Femur (tissue), 1 donor: Measurements from ENCODE around the gene CYP26A1.

Experiments used
- DNase-seq: peaks from one replicate; pipeline ENCODE4 v3.0.0-alpha.2; 2017

The CYP26A1 gene, protein sequence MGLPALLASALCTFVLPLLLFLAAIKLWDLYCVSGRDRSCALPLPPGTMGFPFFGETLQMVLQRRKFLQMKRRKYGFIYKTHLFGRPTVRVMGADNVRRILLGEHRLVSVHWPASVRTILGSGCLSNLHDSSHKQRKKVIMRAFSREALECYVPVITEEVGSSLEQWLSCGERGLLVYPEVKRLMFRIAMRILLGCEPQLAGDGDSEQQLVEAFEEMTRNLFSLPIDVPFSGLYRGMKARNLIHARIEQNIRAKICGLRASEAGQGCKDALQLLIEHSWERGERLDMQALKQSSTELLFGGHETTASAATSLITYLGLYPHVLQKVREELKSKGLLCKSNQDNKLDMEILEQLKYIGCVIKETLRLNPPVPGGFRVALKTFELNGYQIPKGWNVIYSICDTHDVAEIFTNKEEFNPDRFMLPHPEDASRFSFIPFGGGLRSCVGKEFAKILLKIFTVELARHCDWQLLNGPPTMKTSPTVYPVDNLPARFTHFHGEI

DNA sequence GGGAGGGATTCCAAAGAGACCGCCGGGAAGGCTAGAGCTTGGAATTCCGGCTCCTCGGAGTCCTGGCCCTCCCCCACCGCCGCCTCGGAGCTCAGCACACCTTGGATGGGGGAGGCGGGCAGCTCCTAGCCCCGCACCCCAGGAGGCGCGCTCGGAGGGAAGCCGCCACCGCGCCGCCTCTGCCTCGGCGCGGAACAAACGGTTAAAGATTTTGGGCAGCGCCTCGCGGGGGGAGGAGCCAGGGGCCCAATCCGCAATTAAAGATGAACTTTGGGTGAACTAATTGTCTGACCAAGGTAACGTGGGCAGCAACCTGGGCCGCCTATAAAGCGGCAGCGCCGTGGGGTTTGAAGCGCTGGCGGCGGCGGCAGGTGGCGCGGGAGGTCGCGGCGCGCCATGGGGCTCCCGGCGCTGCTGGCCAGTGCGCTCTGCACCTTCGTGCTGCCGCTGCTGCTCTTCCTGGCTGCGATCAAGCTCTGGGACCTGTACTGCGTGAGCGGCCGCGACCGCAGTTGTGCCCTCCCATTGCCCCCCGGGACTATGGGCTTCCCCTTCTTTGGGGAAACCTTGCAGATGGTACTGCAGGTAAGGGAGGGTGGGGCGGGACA, at the start of gene CYP26A1:
Gene CYP26A1, plus strand, starts transcription at position 355 of the 608 bp plus-strand sequence. Its CDS starts 42 bp downstream, at position 397.
- DNase-seq, result no peak

GRCh38 chr10:93026072-93026471, 47.6 kb upstream of the CYP26A1 start:
- no peak for DNase-seq

GRCh38 chr10:93027508-93027907, 46.2 kb upstream of the CYP26A1 start:
- no peak for DNase-seq

DNA sequence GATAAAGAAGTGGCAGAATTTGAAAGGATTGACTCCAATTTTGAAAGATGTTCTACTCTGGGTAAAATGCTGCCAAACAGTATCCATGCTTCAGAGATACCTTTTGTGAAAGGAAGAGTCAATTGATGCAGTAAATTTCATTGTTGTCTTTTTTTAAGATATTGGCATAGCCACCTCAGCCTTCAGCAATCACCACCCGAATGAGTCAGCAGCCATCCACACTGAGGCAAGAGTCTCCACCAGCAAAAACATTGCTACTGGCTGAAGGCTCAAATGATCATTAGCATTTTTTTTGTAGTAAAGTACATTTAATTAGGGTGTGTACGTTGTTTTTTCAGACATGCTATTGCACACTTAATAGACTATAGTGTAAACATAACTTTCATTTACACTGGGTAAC, 44.8 kb upstream of the CYP26A1 start:
- no peak for DNase-seq

GRCh38 chr10:93030409-93030808, 43.3 kb upstream of the CYP26A1 start:
- DNase-seq, result no peak

DNA sequence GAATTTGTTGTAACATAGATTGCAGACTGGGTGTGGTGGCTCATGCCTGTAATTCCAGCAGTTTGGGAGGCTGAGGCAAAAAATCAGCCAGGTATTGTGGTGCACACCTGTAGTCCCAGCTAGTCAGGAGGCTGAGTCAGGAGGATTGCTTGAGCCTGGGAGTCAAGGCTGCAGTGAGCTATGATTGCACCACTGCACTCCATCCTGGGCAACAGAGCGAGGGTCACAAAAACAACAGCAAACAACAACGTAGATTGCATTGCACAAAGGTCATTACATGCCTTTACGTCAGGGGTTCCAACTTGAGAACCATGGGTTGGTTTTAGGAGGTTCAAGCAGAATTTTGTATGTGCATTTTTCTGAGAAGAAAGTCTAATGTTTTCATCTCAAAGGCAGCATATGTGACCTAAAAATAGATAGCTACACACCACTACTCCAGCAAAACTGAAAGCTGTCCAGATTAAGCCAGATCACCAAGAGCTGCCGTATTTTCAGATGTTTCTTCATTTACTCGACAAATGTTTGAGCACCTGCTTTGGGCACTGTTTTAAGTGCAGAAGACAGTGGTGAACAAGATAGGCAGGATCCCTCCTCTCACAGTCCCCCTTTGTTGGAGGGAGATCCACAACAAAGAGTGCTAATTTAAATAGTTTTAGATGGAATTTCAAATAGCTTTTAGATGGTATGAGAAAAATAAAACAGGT, 41.4 kb upstream of the CYP26A1 start:
- DNase-seq, result no peak

DNA sequence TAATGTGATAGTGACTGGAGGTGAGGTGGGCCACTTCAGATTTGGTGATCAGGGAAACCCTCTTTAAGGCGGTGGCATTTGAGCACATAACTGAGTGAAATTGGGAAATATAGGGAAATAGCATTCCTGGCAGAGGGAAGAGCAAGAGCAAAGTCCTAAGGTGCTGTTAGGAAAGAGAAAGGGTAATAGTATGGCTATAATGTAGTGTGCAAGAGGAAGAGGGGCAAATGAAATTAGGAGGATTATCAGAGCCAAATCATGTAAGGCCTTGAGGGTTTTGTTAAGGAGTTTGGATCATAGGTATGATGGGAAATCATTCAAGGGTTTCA, 40.9 kb upstream of the CYP26A1 start:
- DNase-seq, result no peak

DNA sequence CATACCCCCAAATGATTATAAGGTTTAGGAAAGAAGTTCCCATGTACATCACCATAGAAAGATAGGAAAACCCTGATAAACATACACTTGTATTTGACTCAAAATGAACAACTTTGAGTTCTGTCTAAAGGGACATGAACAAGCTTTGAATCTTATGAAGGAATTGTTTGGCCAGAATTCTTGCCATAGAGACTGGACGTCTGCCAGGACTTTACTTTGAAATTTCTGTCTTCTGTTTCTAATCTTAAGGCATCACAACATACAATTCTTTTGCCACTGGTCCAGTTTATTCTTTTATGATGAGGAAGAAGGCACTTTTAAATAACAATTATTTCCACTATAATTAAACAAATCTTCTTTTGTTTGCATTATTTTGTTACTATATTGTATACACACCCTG, 39.3 kb upstream of the CYP26A1 start:
- DNase-seq, result no peak

GRCh38 chr10:93039110-93039509, 34.6 kb upstream of the CYP26A1 start:
- DNase-seq, result no peak

DNA sequence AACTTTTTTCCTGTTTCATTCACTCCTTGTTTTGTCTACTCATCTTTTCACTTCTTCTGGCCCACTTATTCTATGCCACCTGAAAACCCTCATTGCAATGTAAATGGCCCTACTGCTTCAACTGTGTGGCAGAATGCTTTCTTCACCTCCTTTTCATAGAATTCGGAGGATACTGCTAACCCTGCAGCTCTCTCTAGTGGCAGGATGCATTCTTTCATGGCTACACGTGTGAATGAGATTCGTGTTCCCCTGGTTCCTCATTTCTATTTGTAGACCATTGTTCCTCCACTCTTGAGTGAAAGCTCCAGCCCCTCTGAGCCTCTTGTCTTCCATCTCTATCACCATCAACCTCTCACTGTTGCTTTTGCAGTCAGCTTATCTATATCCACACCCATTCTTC, 34.0 kb upstream of the CYP26A1 start:
- no peak for DNase-seq

DNA sequence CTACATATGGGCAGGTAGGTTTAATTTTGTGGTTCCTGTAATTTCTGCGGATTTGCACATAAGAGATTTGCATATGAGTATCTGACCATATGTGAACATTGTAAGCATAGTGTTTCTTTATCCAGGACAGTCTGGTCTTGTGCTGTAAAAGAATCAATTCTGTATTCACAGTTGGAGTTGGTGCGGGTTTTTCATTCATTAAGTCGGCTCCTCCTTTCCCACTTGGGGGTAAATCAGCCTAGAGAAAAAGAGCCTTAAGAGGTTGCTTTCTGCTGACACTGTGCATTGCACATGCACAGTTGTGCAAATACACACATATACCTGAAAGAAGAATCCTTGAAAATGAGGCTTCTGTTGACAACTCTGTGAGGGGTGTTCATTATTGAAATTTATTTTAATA, 19.2 kb upstream of the CYP26A1 start:
- DNase-seq, result no peak

DNA sequence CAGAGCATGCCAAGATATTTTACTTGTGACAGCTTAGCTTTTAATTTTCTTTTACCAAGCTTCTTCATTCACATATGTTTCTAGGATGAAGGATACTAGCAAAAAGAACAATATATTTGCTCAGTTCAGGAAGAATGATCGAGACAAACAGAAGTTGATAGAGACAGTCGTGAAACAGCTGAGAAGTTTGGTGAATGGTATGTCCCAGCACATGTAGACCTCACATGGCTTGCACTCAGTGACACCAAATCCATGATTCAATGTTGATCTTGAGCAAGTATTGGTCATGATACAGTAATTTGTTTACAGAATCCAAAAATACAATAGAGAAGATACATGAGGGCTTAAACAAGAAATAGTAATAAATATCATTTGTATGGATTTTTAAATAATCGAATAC, 15.6 kb upstream of the CYP26A1 start:
- DNase-seq, result no peak

DNA sequence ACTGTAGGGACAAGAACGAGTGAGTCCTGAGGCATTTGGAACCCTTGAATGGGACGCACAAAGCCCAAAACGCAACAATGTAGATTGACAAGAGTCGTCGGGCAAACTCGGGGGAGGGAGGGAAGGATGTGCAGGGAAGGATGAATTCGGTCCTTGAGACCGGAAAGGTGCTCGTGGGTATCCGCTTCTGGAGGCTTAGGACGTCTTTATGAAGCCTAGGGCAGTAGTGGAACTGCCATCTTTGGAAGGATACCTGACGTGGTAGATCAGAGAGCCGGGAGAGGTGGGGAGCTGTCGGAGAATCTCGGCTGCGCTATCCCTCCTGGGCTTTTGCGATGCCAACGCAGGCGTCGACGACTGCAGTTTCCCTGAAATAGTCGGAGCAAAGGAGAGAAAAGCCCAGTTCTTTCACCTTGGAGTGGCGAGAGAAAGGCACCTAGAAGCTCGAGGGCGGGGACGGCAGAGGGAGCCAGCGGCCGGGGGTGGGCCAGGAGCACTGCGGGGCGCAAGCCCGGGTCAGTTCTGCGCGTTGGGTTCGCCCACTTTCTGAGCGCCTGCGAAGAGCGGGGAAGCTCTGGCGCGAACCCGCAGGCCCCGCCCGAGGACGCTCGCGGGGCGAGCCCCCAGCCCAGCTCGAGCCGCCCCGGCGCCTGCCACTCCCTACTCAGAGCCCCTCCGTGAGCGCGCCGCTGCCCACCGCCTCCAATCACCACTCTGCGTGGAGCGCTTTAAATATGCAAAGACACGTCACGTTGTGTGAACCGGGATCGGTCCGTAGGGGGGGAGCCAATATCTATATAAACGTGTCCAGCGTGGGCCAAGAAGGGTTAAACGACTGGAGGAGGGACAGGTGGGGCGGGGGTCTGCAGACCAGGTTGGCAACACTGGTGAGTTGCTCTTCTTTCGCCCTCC, 13.5 kb upstream of the CYP26A1 start, which contains the start of gene CYP26C1:
Gene CYP26C1, plus strand, starts transcription at position 824 of the 912 bp plus-strand sequence. CDS start 466 bp downstream, outside the sequence.
- no peak for DNase-seq

DNA sequence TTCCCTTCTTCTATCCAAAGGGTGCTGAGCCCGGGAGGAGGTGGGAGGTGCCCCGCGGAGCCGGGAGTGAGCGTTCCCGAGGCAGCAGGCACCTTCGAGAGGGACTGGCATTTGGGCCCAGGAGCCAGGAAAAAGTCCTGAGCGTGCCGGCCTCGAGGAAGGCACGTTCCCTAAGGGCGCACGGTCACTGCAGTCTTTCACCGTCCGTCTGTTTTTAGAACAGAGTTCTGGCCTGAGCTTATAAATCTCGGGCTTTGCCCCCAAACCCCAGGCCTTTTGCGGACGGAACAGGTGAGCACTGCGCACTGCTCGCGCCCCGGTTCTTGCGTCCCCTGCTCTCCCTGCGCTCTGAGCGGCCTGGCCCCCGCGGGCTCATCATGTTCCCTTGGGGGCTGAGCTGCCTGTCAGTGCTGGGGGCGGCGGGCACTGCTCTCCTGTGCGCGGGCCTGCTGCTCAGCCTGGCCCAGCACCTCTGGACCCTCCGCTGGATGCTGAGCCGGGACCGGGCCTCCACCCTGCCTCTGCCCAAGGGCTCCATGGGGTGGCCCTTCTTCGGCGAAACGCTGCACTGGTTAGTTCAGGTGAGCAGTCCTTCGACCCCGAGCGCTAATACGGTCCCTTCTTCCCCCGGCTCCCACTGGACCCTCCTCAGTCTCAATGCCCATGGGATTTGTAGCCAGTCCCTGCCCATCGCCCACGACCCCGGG, 12.7 kb upstream of the CYP26A1 start:
- DNase-seq, result no peak

DNA sequence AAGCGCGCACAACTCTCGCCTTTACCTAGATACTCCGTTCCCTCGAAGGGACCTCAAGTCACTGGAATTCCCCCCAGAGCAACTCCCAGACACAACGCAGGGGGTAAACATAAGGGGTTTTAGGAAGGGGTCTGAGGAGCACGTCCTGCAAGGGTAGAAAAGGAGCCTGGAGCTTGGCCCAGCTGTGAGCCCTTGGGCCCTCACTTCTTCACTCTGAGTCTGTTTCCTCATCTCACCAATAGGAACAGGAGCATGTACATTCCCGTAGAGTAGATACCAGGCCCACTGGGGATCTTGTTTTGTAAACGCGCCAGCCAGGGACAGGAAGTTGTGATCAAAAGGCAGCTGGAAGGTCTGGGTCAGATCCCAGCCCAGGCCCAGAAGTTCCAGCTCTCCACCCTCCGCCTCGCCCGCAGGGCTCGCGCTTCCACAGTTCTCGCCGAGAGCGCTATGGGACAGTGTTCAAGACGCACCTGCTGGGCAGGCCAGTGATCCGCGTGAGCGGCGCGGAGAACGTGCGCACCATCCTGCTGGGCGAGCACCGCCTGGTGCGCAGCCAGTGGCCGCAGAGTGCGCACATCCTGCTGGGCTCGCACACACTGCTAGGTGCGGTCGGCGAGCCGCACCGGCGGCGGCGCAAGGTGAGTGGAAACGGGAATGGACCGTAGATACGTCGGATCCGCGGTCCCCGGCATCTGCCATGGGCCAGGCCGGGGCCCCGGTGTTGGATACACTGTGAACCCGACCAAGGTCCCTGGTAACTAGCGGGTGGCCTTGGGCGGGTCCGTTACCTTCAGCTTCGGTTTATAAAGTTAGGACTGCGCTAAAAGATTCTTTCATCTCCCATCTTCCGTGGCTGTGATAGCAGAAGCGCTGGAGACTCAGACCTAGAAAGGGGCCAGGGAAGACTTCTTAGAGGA, 11.8 kb upstream of the CYP26A1 start:
- DNase-seq, result no peak

DNA sequence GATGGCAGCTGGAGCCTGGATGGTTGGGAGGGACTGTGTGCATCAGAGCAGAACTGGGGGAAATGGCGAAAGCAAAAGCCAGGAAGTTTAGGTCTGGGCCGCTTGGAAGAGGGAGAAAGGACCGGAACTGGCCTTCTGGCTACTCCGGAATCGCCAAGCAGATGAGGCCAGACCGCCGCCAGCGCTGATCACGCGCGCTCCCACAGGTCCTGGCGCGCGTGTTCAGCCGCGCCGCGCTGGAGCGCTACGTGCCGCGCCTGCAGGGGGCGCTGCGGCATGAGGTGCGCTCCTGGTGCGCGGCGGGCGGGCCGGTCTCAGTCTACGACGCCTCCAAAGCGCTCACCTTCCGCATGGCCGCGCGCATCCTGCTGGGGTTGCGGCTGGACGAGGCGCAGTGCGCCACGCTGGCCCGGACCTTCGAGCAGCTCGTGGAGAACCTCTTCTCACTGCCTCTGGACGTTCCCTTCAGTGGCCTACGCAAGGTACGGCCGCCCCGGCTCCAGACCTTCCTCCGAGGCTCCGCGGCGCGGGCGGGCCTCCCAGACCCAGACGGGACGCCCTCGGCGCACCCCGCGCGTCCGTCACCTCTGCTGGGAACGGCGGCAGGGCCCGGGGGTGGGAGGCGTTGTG, 11.1 kb upstream of the CYP26A1 start:
- peak; percentile 31 for DNase-seq

GRCh38 chr10:93063144-93063976, 10.3 kb upstream of the CYP26A1 start:
- no peak for DNase-seq

- DNase-seq, result no peak
These were observed 9.6 kb upstream of the CYP26A1 start for GRCh38 chr10:93063977-93064660.
